HL-60 (cell line): Measurements from ENCODE around the gene TMEFF2.

Source experiments
- GABPA ChIP-seq: IDR thresholded peaks from 2 replicates; pipeline ENCODE4 v1.6.1; 2012; ENCODE audit warnings: low read depth
- TF ChIP-seq, protein P1 (sequence below): IDR thresholded peaks from one replicate; pipeline ENCODE4 v1.5.1; 2011; ENCODE audit warnings: low read length, control low read depth, inconsistent platforms; ENCODE audit not compliant: insufficient read depth
- TF ChIP-seq, protein P2 (sequence below): IDR thresholded peaks from 2 replicates; pipeline ENCODE4 v1.6.1; 2012; ENCODE audit warnings: low read depth; ENCODE audit not compliant: insufficient replicate concordance

DNA sequence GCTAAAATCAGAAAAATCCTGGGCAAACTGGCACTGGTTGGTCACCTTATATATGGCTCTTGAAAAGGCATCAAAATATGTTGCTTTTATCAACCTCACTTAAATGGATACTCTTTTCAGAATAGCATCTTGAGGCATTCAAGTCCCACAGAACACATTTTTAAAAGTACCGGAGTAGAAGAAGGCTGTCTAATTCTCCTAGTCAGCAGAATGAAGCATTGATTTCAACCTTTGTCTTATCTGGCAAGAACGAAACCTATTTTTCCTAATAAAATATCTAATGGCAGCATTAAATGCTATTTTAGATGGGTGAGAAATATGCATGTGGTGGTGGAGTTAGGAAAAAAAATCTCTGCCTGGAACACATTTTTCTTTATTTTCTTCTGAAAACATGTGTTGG is 27.8 kb downstream of the TMEFF2 start:
- TF ChIP-seq, protein P1, sequence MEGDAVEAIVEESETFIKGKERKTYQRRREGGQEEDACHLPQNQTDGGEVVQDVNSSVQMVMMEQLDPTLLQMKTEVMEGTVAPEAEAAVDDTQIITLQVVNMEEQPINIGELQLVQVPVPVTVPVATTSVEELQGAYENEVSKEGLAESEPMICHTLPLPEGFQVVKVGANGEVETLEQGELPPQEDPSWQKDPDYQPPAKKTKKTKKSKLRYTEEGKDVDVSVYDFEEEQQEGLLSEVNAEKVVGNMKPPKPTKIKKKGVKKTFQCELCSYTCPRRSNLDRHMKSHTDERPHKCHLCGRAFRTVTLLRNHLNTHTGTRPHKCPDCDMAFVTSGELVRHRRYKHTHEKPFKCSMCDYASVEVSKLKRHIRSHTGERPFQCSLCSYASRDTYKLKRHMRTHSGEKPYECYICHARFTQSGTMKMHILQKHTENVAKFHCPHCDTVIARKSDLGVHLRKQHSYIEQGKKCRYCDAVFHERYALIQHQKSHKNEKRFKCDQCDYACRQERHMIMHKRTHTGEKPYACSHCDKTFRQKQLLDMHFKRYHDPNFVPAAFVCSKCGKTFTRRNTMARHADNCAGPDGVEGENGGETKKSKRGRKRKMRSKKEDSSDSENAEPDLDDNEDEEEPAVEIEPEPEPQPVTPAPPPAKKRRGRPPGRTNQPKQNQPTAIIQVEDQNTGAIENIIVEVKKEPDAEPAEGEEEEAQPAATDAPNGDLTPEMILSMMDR, result no peak
- TF ChIP-seq, protein P2, sequence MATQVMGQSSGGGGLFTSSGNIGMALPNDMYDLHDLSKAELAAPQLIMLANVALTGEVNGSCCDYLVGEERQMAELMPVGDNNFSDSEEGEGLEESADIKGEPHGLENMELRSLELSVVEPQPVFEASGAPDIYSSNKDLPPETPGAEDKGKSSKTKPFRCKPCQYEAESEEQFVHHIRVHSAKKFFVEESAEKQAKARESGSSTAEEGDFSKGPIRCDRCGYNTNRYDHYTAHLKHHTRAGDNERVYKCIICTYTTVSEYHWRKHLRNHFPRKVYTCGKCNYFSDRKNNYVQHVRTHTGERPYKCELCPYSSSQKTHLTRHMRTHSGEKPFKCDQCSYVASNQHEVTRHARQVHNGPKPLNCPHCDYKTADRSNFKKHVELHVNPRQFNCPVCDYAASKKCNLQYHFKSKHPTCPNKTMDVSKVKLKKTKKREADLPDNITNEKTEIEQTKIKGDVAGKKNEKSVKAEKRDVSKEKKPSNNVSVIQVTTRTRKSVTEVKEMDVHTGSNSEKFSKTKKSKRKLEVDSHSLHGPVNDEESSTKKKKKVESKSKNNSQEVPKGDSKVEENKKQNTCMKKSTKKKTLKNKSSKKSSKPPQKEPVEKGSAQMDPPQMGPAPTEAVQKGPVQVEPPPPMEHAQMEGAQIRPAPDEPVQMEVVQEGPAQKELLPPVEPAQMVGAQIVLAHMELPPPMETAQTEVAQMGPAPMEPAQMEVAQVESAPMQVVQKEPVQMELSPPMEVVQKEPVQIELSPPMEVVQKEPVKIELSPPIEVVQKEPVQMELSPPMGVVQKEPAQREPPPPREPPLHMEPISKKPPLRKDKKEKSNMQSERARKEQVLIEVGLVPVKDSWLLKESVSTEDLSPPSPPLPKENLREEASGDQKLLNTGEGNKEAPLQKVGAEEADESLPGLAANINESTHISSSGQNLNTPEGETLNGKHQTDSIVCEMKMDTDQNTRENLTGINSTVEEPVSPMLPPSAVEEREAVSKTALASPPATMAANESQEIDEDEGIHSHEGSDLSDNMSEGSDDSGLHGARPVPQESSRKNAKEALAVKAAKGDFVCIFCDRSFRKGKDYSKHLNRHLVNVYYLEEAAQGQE, result no peak
- TF ChIP-seq GABPA, result no peak
